Measurements from ENCODE around the gene GALNT1.

DNA sequence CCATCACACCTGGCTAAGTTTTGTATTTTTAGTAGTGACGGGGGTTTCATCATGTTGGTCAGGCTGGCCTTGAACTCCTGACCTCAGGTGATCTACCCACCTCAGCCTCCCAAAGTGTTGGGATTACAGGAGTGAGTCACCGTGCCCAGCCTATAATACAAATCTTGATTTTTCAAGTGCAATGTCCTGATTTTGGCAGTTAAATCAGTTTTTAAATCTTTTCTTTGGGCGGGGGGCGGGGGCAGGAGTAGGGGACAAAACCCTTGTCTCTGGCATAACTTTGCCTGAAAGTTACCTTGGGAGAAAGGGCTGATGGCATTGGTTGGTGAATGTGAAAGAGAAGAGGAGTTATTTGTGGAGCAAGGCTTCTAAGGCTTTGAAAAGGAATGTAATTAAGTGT, 12.3 kb downstream of the GALNT1 start:
- TF ChIP-seq, protein P1, sequence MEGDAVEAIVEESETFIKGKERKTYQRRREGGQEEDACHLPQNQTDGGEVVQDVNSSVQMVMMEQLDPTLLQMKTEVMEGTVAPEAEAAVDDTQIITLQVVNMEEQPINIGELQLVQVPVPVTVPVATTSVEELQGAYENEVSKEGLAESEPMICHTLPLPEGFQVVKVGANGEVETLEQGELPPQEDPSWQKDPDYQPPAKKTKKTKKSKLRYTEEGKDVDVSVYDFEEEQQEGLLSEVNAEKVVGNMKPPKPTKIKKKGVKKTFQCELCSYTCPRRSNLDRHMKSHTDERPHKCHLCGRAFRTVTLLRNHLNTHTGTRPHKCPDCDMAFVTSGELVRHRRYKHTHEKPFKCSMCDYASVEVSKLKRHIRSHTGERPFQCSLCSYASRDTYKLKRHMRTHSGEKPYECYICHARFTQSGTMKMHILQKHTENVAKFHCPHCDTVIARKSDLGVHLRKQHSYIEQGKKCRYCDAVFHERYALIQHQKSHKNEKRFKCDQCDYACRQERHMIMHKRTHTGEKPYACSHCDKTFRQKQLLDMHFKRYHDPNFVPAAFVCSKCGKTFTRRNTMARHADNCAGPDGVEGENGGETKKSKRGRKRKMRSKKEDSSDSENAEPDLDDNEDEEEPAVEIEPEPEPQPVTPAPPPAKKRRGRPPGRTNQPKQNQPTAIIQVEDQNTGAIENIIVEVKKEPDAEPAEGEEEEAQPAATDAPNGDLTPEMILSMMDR (IDR thresholded peaks at IDR 0.05), result no peak
- TF ChIP-seq MYC (IDR thresholded peaks at IDR 0.05; ENCODE audit: borderline replicate concordance, low read length) (no peak), BHLHE40 (IDR thresholded peaks at IDR 0.05; ENCODE audit: low read depth, low read length) (no peak), SMC3 (IDR thresholded peaks at IDR 0.05) (no peak), FOSB (CRISPR knock-in tag; IDR thresholded peaks at IDR 0.05) (no peak), CEBPB (IDR thresholded peaks at IDR 0.05) (no peak)
- TF ChIP-seq, protein P2, sequence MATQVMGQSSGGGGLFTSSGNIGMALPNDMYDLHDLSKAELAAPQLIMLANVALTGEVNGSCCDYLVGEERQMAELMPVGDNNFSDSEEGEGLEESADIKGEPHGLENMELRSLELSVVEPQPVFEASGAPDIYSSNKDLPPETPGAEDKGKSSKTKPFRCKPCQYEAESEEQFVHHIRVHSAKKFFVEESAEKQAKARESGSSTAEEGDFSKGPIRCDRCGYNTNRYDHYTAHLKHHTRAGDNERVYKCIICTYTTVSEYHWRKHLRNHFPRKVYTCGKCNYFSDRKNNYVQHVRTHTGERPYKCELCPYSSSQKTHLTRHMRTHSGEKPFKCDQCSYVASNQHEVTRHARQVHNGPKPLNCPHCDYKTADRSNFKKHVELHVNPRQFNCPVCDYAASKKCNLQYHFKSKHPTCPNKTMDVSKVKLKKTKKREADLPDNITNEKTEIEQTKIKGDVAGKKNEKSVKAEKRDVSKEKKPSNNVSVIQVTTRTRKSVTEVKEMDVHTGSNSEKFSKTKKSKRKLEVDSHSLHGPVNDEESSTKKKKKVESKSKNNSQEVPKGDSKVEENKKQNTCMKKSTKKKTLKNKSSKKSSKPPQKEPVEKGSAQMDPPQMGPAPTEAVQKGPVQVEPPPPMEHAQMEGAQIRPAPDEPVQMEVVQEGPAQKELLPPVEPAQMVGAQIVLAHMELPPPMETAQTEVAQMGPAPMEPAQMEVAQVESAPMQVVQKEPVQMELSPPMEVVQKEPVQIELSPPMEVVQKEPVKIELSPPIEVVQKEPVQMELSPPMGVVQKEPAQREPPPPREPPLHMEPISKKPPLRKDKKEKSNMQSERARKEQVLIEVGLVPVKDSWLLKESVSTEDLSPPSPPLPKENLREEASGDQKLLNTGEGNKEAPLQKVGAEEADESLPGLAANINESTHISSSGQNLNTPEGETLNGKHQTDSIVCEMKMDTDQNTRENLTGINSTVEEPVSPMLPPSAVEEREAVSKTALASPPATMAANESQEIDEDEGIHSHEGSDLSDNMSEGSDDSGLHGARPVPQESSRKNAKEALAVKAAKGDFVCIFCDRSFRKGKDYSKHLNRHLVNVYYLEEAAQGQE (IDR thresholded peaks at IDR 0.05), result no peak
